Esophagus muscularis mucosa (tissue), 4 donors: Measurements from ENCODE around the gene DBH. TPM values are rescaled to one million over a fixed set of nuclear protein-coding genes. Genes with fewer than 3 reads are reported as not detected.

Source experiments
- DNase-seq: peaks from one replicate; pipeline ENCODE4 v3.0.0-alpha.2; 2017; ENCODE audit errors: extremely low spot score
- H3K27ac ChIP-seq, 4 donors: fragments of 200-600 bp; sonication (generic); replicated peaks in 1 of 4; 1 replicate in 3 of 4; 2 replicates in 1 of 4; pipeline ENCODE4 v1.5.1; 2016 to 2019; ENCODE audit warnings: mild to moderate bottlenecking in 1 of 4
- H3K27me3 ChIP-seq, 4 donors: fragments of 200-600 bp; sonication (generic); one replicate each; pipeline versions ENCODE4 v1.5.1 to v1.6.0; 2016 to 2019
- H3K36me3 ChIP-seq, 4 donors: fragments of 200-600 bp; sonication (generic); one replicate each; pipeline ENCODE4 v1.5.1; 2016 to 2019
- H3K4me1 ChIP-seq, 4 donors: fragments of 200-600 bp; sonication (generic); one replicate each; pipeline ENCODE4 v1.5.1; 2016 to 2019
- H3K4me3 ChIP-seq, 4 donors: fragments of 200-600 bp; sonication (generic); 1 replicate in 2 of 4; 2 replicates in 2 of 4; pipeline ENCODE4 v1.5.1; 2016 to 2019; ENCODE audit warnings: mild to moderate bottlenecking in 4 of 4, moderate library complexity in 1 of 4
- H3K9me3 ChIP-seq, 4 donors: fragments of 200-600 bp; sonication (generic); 1 replicate in 3 of 4; 2 replicates in 1 of 4; pipeline ENCODE4 v1.5.1; 2016 to 2019
- EP300 ChIP-seq: sonication (generic); formaldehyde crosslinking; IDR thresholded peaks from one replicate; pipeline ENCODE4 v1.6.1; 2017; ENCODE audit warnings: antibody characterized with exemption
- POLR2A ChIP-seq: fragments of 450-650 bp; IDR thresholded peaks from one replicate; pipeline ENCODE4 v1.6.1; 2017; ENCODE audit warnings: antibody characterized with exemption, moderate library complexity, mild to moderate bottlenecking, low read depth
- POLR2AphosphoS5 ChIP-seq, 2 donors: sonication (generic); formaldehyde crosslinking; IDR thresholded peaks; one replicate each; pipeline ENCODE4 v1.6.1; 2017; ENCODE audit warnings: antibody characterized with exemption in 2 of 2
- WGBS: methylation state at CpG from one replicate; pipeline ENCODE4 v1.1.5; 2018; 5-methylcytosine and 5-hydroxymethylcytosine counted together
- intact Hi-C: fragments of 100-400 bp; cut with DNase I; formaldehyde crosslinking; loops from one replicate; pipeline ENCODE4 v1.15.1; 2023
- total RNA-seq, 4 donors: library from RNA; depleted of rRNA; stranded (reverse); fragments of >200 nt; gene quantifications; one replicate each; pipeline versions ENCODE4 v1.1.0 to v1.2.1, GENCODE V29; 2016
- TF ChIP-seq, protein P1 (sequence below), 3 experiments: fragments of 200-600 bp in 2 of 3; fragments of 450-650 bp in 1 of 3; sonication (generic) in 2 of 3; IDR thresholded peaks; one replicate each; pipeline ENCODE4 v1.5.1; 2017 to 2019; ENCODE audit warnings: antibody characterized with exemption in 3 of 3, mild to moderate bottlenecking in 2 of 3, moderate library complexity in 1 of 3

Gene DBH
- total RNA-seq, 4 donors from 2014 or later = 0.06 TPM; not detected in 3

DNA sequence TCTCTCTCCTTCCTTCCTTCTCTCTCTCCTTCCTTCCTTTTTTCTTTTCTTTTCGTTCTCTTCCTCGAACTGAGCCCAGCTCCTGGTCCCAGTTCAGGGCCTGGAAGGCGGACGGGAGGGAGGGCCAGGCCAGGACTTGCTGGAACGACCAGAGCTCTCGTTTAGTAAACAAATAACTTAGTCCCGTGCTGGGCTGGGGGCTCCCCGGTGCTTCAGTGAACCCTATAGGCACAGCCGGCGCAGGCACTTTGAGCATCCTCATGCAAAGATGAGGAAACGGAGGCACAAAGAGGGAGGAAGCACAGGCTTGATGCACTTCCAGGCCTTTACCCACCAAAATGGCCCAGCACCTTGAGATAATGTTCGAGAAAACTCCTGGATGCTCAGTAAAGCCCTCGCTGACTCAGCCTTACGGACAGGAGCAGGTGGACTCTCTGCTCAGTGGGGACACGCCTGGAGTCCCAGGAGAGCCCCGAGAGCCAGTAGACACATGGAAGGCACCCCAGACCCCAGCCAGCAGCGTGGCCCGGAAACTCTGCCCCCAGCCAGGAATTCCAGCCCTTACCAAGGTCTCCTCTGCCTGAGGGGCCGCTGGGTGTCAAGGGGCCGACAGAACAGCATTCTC lies 45.8 kb upstream of the DBH start:
- H3K9me3 ChIP-seq = no peaks in the 10 kb centered on the region
- TF ChIP-seq POLR2A (no peak), POLR2AphosphoS5 (IDR thresholded peaks at IDR 0.05) (no peak), EP300 (no peak)
- TF ChIP-seq, protein P1, sequence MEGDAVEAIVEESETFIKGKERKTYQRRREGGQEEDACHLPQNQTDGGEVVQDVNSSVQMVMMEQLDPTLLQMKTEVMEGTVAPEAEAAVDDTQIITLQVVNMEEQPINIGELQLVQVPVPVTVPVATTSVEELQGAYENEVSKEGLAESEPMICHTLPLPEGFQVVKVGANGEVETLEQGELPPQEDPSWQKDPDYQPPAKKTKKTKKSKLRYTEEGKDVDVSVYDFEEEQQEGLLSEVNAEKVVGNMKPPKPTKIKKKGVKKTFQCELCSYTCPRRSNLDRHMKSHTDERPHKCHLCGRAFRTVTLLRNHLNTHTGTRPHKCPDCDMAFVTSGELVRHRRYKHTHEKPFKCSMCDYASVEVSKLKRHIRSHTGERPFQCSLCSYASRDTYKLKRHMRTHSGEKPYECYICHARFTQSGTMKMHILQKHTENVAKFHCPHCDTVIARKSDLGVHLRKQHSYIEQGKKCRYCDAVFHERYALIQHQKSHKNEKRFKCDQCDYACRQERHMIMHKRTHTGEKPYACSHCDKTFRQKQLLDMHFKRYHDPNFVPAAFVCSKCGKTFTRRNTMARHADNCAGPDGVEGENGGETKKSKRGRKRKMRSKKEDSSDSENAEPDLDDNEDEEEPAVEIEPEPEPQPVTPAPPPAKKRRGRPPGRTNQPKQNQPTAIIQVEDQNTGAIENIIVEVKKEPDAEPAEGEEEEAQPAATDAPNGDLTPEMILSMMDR (IDR thresholded peaks at IDR 0.05) = no peak
- 66% methylated on average over 11 of the region's 20 CpGs for WGBS

DNA sequence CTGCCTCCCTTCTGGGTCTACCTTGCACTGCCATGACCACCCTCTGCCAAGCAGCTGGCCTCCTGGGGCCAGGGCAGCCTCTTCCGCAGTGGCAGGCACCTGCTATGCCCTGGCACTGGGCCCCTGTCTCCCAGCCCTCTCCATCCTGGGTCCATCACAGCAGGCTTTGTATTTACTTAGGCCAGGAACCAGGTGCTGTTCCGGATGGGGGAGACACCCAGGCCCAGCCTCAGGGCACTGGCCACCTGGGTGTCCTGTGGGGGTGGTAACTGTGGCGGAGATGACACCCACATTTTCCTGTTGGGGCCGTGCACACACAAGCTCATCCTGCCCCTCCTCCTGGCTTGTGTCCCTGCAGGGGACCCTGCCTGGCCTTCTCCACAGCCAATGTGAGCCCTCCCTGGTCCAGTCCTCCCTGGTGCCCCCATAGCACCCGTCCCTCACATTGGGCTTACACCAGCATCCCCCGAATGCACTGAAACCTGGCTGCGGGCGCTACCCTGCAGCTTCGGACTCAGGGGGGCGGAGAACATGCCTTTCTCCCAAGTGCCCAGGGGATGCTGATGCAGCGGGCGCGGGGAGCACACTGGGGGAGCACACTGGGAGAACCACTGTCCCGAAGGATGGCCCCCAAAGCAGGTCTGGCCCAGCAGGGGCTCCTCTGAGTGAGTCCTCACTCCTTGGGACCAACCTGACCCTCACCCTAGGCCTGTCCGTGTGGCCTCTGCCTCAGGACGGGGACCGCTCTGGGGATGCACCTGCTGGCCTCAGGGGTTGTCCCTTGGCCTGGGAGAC lies 44.9 kb upstream of the DBH start:
- Histone ChIP-seq H3K9me3 (peaks cover 0 to 4% (median 2%) of the 10 kb centered on the region in 4 donors), H3K4me1 (no peaks in the 10 kb centered on the region)
- TF ChIP-seq, protein P1 (IDR thresholded peaks at IDR 0.05) = no peak

More for the DNA sequence above, 45.8 kb upstream of the DBH start:
- intact Hi-C loops = no loop called here
- H3K27ac ChIP-seq = no peak overlapping the region
- H3K4me1 ChIP-seq = peaks cover 3 to 9% (median 6%) of the 10 kb centered on the region in 4 donors
- no peaks in the 10 kb centered on the region for H3K36me3 ChIP-seq
- H3K4me3 ChIP-seq = no peak overlapping the region
- H3K27me3 ChIP-seq = peaks cover 0 to 82% (median 2%) of the 10 kb centered on the region in 4 donors
- no peak for DNase-seq

DNA sequence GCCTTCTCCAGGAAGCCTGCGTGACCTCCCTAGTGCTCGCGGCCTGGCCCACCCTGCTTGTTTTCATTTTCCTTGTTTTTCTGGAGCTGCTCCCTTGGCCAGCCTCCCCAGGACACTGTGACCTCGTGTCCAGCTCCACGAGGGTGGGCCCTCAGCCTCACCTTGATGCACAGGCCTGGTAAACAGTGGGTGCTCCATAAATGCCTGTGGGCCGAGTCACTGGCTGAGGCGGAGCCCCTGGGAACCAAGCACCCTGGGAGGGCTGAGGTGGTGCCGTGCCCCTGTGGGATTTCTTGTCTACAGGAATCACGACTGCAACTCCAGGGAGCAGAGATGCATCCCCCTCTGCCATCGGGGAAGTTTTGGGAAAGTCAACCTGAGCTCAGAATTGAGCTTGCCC lies 44.2 kb upstream of the DBH start:
- Histone ChIP-seq H3K27me3 (peaks cover 0 to 73% (median 0%) of the 10 kb centered on the region in 4 donors), H3K4me1 (no peaks in the 10 kb centered on the region), H3K9me3 (peaks cover 0 to 11% (median 8%) of the 10 kb centered on the region in 4 donors), H3K4me3 (no peak overlapping the region), H3K36me3 (no peaks in the 10 kb centered on the region), H3K27ac (no peak overlapping the region)
- intact Hi-C loops = no loop called here
- WGBS = 76% methylated on average over 6 of the region's 10 CpGs
- no peak for DNase-seq
- TF ChIP-seq POLR2AphosphoS5 (IDR thresholded peaks at IDR 0.05) (no peak), POLR2A (no peak), EP300 (no peak)
- TF ChIP-seq, protein P1 (IDR thresholded peaks at IDR 0.05) = no peak

More for the DNA sequence above, 44.9 kb upstream of the DBH start:
- no peak overlapping the region for H3K27ac ChIP-seq
- peaks cover 0 to 79% (median 0%) of the 10 kb centered on the region in 4 donors for H3K27me3 ChIP-seq
- intact Hi-C loops = no loop called here
- no peak overlapping the region for H3K4me3 ChIP-seq
- 88% methylated on average over 9 of the region's 17 CpGs for WGBS
- H3K36me3 ChIP-seq = no peaks in the 10 kb centered on the region
- DNase-seq = no peak

DNA sequence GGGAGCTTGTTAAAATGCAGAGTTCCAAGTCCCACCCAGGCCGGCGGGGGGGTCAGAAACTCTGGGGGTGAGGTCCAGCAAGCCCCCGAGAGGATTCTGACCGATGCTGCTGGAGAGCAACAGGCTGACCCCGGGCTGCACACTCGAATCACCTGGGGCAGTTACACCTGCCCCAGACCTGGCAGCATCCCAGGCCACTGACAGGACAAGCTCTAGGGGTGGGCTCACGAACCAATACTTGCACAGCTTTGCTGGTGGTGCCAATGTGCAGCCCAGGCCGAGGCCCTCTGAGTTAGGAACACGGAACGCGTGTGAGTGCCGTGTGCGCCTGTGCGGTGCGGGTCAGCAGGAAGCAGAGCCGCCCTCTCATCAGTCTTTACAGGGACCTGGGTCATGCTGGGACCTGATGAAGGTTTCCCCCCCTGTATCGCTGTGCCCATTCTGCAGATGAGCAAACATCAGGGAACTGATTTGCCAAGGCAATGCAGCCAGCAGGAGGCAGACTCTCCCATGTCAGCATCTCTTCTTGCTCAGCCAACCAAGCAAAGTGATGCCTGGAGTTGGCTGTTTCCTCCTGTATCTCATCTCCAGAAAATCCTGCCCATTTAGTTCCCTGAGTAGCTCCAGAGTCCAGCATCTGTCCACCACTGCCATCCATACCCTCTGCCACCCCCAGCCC lies 43.3 kb upstream of the DBH start:
- TF ChIP-seq POLR2A (no peak), EP300 (no peak)
- Histone ChIP-seq H3K4me3 (no peak overlapping the region), H3K27me3 (peaks cover 0 to 64% (median 0%) of the 10 kb centered on the region in 4 donors), H3K27ac (no peak overlapping the region), H3K36me3 (no peaks in the 10 kb centered on the region), H3K4me1 (no peaks in the 10 kb centered on the region), H3K9me3 (peaks cover 0 to 19% (median 17%) of the 10 kb centered on the region in 4 donors)
- 96% methylated on average over 7 of the region's 17 CpGs for WGBS
- intact Hi-C loops = no loop called here
- DNase-seq = no peak
